ENCODE data around the gene GRB10.

The GRB10 gene

GRCh38 chr7:50782375-50783208, at the start of gene GRB10:
Gene GRB10, minus strand, starts transcription at chr7:50782896. Its CDS starts 50,574 bp downstream, at chr7:50732322.
- no peak for DNase-seq

- DNase-seq = peak; percentile 11
Observed at GRCh38 chr7:50828801-50829200, 46.1 kb upstream of the GRB10 start.

- no peak for DNase-seq
Observed at GRCh38 chr7:50828116-50828515, 45.4 kb upstream of the GRB10 start.

- no peak for DNase-seq
Observed at GRCh38 chr7:50827281-50827680, 44.6 kb upstream of the GRB10 start.

GRCh38 chr7:50826371-50827172, 43.9 kb upstream of the GRB10 start:
- peak; percentile 93 for DNase-seq

GRCh38 chr7:50825465-50825864, 42.8 kb upstream of the GRB10 start:
- DNase-seq = no peak

GRCh38 chr7:50824882-50825281, 42.2 kb upstream of the GRB10 start:
- no peak for DNase-seq

- DNase-seq = peak; percentile 54
Observed at GRCh38 chr7:50822706-50823105, 40.0 kb upstream of the GRB10 start.

- no peak for DNase-seq
Observed at GRCh38 chr7:50822110-50822509, 39.4 kb upstream of the GRB10 start.

GRCh38 chr7:50821457-50822008, 38.8 kb upstream of the GRB10 start:
- DNase-seq = no peak

- peak; percentile 55 for DNase-seq
Observed at GRCh38 chr7:50818324-50818723, 35.6 kb upstream of the GRB10 start.

GRCh38 chr7:50817561-50817960, 34.9 kb upstream of the GRB10 start:
- no peak for DNase-seq

- DNase-seq = no peak
Observed at GRCh38 chr7:50815138-50815537, 32.4 kb upstream of the GRB10 start.

GRCh38 chr7:50814166-50814565, 31.5 kb upstream of the GRB10 start:
- no peak for DNase-seq

GRCh38 chr7:50812841-50813475, 30.3 kb upstream of the GRB10 start:
- DNase-seq = peak; percentile 79

- DNase-seq = no peak
Observed at GRCh38 chr7:50812094-50812493, 29.4 kb upstream of the GRB10 start.

- DNase-seq = no peak
Observed at GRCh38 chr7:50808282-50808888, 25.7 kb upstream of the GRB10 start.

- DNase-seq = peak; percentile 52
Observed at GRCh38 chr7:50807026-50807730, 24.5 kb upstream of the GRB10 start.

GRCh38 chr7:50806143-50806542, 23.4 kb upstream of the GRB10 start:
- no peak for DNase-seq

- no peak for DNase-seq
Observed at GRCh38 chr7:50805447-50806125, 22.9 kb upstream of the GRB10 start.

Data from kidney glomerular epithelial cell (primary cell).